Smooth muscle cell (in vitro differentiated cells): ENCODE results near the gene EBI3. TPM values are rescaled to one million over a fixed set of nuclear protein-coding genes. Genes with fewer than 3 reads are reported as not detected.

ENCODE experiments used
- DNase-seq: peaks from one replicate; lab custom pipeline; 2025; ENCODE audit not compliant: unreplicated experiment; lab: John Stamatoyannopoulos, UW
- H2AFZ ChIP-seq: fragments of 200-600 bp; sonication (generic); 2 replicates; pipeline ENCODE4 v1.6.0; 2016; ENCODE audit warnings: antibody characterized with exemption, low read depth, mild to moderate bottlenecking
- H3F3A ChIP-seq: fragments of 200-600 bp; sonication (generic); 2 replicates; pipeline ENCODE4 v1.6.0; 2017; ENCODE audit warnings: antibody characterized with exemption, low read depth
- H3K27ac ChIP-seq: fragments of 200-600 bp; sonication (generic); 2 replicates; pipeline ENCODE4 v1.5.1; 2016; ENCODE audit warnings: low read depth, mild to moderate bottlenecking
- H3K27me3 ChIP-seq: fragments of 200-600 bp; sonication (generic); 2 replicates; pipeline ENCODE4 v1.6.1; 2016; ENCODE audit warnings: low read depth, mild to moderate bottlenecking
- H3K36me3 ChIP-seq: fragments of 200-600 bp; sonication (generic); 2 replicates; pipeline ENCODE4 v1.5.1; 2016; ENCODE audit warnings: low read depth
- H3K4me1 ChIP-seq: fragments of 200-600 bp; sonication (generic); 2 replicates; pipeline ENCODE4 v1.5.1; 2016; ENCODE audit warnings: low read depth
- H3K4me2 ChIP-seq: fragments of 200-600 bp; sonication (generic); 2 replicates; pipeline ENCODE4 v1.6.0; 2016; ENCODE audit warnings: mild to moderate bottlenecking
- H3K4me3 ChIP-seq: fragments of 200-600 bp; sonication (generic); 2 replicates; pipeline ENCODE4 v1.5.1; 2016; ENCODE audit warnings: mild to moderate bottlenecking
- H3K79me2 ChIP-seq: fragments of 200-600 bp; sonication (generic); 2 replicates; pipeline ENCODE4 v1.6.0; 2016; ENCODE audit warnings: low read depth, mild to moderate bottlenecking
- H3K9ac ChIP-seq: fragments of 200-600 bp; sonication (generic); 2 replicates; pipeline ENCODE4 v1.6.0; 2016; ENCODE audit warnings: low read depth
- H3K9me3 ChIP-seq: fragments of 200-600 bp; sonication (generic); replicated peaks from 2 replicates; pipeline ENCODE4 v1.5.1; 2016; ENCODE audit warnings: low read depth
- H4K20me1 ChIP-seq: fragments of 200-600 bp; sonication (generic); 2 replicates; pipeline ENCODE4 v1.6.0; 2016; ENCODE audit warnings: low read depth
- WGBS: methylation state at CpG from one replicate; pipeline ENCODE4 v1.1.7; 2016; ENCODE audit warnings: low lambda C conversion rate; 5-methylcytosine and 5-hydroxymethylcytosine counted together
- polyA plus RNA-seq: library from polyadenylated mRNA; unstranded; fragments of >200 nt; fragmentation: Nextera tagmentation; extraction: Ambion mirVana; gene quantifications from 2 replicates; pipeline ENCODE4 v1.2.1, GENCODE V29; 2016
- total RNA-seq: library from RNA; depleted of rRNA; stranded (reverse); fragments of >200 nt; gene quantifications from 2 replicates; pipeline ENCODE4 v1.2.3, GENCODE V29; 2014
- TF ChIP-seq, protein P1 (sequence below): fragments of 200-600 bp; sonication (generic); IDR thresholded peaks from 2 replicates; pipeline ENCODE4 v1.5.1; 2017; ENCODE audit warnings: borderline replicate concordance, mild to moderate bottlenecking, antibody characterized with exemption; ENCODE audit not compliant: insufficient read depth, poor library complexity, severe bottlenecking

Gene EBI3
- 0.18 and 0.40 TPM in 2 replicates for total RNA-seq
- 3.3 and 3.9 TPM in 2 replicates for polyA plus RNA-seq

GRCh38 chr19:4229179-4229931, at the start of gene EBI3:
Gene EBI3 (plus strand): TSS chr19:4229523. CDS start chr19:4229551, 28 bp downstream.
- Histone ChIP-seq H3K4me3 (no peak within 1 kb of the TSS), H3K79me2 (no peaks in the 10 kb centered on the region), H3K27me3 (no peaks in the 10 kb centered on the region), H3K36me3 (no peaks in the 10 kb centered on the region), H3K4me2 (peak within 1 kb of the TSS; percentile 69), H4K20me1 (no peaks in the 10 kb centered on the region), H3K27ac (peak within 1 kb of the TSS; percentile 54), H3K4me1 (no peaks in the 10 kb centered on the region), H2AFZ (peak within 1 kb of the TSS; percentile 89), H3K9me3 (no peaks in the 10 kb centered on the region), H3F3A (peaks cover 3% of the 10 kb centered on the region), H3K9ac (peak within 1 kb of the TSS; percentile 31)
- DNase-seq = peak; percentile 32
- 41% methylated on average over 14 of the region's 19 CpGs for WGBS
- TF ChIP-seq, protein P1, sequence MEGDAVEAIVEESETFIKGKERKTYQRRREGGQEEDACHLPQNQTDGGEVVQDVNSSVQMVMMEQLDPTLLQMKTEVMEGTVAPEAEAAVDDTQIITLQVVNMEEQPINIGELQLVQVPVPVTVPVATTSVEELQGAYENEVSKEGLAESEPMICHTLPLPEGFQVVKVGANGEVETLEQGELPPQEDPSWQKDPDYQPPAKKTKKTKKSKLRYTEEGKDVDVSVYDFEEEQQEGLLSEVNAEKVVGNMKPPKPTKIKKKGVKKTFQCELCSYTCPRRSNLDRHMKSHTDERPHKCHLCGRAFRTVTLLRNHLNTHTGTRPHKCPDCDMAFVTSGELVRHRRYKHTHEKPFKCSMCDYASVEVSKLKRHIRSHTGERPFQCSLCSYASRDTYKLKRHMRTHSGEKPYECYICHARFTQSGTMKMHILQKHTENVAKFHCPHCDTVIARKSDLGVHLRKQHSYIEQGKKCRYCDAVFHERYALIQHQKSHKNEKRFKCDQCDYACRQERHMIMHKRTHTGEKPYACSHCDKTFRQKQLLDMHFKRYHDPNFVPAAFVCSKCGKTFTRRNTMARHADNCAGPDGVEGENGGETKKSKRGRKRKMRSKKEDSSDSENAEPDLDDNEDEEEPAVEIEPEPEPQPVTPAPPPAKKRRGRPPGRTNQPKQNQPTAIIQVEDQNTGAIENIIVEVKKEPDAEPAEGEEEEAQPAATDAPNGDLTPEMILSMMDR = no peak

DNA sequence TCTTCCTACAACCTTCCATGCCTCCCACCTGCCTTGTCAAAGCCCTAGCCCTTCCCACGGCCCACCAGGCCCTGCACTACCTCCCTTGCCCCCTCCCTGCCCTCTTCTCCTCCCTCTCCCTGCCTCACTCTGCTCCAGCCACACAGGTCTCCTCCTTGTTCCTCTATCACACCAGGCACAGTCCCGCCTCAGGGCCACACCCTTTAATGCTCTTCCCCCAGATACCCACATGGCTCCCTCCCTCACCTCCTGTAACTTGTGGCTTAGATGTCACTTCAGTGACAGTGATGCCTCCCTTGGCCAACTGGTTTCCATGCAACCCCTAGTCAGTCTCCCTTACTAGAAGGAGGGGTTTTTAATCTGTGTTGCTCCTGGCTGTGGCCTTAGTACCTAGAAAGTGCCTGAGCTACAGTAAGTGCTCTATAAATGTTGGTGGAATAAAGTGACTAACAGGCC, 48.2 kb upstream of the EBI3 start:
- DNase-seq = no peak
- no peak overlapping the region for H2AFZ ChIP-seq
- H3K9me3 ChIP-seq = no peaks in the 10 kb centered on the region
- H3K79me2 ChIP-seq = peaks cover 13% of the 10 kb centered on the region
- no peaks in the 10 kb centered on the region for H3K27me3 ChIP-seq
- WGBS = 100% methylated on average over 1 of the region's 2 CpGs
- H3K9ac ChIP-seq = no peak overlapping the region
- TF ChIP-seq, protein P1 = no peak
- H4K20me1 ChIP-seq = peaks cover 12% of the 10 kb centered on the region
- H3F3A ChIP-seq = no peaks in the 10 kb centered on the region
- H3K4me1 ChIP-seq = peaks cover 5% of the 10 kb centered on the region
- no peaks in the 10 kb centered on the region for H3K36me3 ChIP-seq
- peak overlapping the region; percentile 100 for H3K4me2 ChIP-seq
- H3K4me3 ChIP-seq = peak overlapping the region; percentile 96
- no peak overlapping the region for H3K27ac ChIP-seq

DNA sequence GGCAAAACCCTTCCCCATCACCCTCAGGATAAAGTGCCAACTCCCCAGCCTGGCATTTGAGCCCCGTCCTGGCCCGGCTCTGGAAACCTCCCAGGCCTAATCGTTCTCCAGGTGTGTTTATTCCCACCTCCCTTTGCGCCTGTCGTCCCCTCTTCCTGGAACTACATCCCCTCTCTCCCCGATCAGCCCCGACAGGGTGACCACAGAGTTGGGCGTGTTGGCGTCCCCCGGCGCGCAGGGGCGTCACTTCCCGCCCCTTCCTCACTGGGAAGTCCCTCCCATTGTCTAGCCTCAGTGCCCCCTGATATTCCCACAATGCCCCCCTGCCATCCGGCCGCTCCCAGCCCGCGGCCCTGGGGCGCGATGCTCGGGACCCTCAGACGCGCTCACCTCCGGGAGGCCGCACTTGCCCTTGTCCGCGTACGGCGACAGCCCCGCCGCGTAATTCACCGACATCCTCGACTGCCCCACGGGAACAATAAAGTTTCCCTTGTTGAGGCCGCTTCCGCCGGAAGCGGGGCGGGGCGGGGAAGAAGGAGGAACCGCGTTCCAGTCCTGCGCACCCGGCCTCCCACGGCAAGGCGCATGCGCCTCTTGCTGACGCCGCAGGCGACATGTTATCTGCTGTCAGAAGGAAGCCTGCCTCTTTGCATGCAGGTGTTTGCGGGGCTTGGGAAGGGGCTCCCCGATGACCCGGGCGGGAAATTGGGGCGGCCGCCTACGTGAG, 47.1 kb upstream of the EBI3 start, which contains the start of the genes ANKRD24 and SIRT6:
ANKRD24 (plus strand) TSS at position 606 of the 727 bp plus-strand sequence. CDS start 3,737 bp downstream, outside the sequence.
SIRT6 (minus strand) TSS at position 480 of the 727 bp plus-strand sequence; CDS start at position 456, 24 bp downstream.
- no peaks in the 10 kb centered on the region for H3K36me3 ChIP-seq
- peak within 1 kb of the TSS; percentile 49 for H3K27ac ChIP-seq
- TF ChIP-seq, protein P1 = no peak
- peaks cover 5% of the 10 kb centered on the region for H3K4me1 ChIP-seq
- peak within 1 kb of the TSS; percentile 100 for H3K4me2 ChIP-seq
- peak within 1 kb of the TSS; percentile 98 for H2AFZ ChIP-seq
- H3K9me3 ChIP-seq = no peaks in the 10 kb centered on the region
- H3K9ac ChIP-seq = peak within 1 kb of the TSS; percentile 95
- no peaks in the 10 kb centered on the region for H3F3A ChIP-seq
- peaks cover 9% of the 10 kb centered on the region for H4K20me1 ChIP-seq
- no peaks in the 10 kb centered on the region for H3K27me3 ChIP-seq
- H3K4me3 ChIP-seq = peak within 1 kb of the TSS; percentile 96
- H3K79me2 ChIP-seq = peaks cover 13% of the 10 kb centered on the region
- DNase-seq = peak; percentile 78
- WGBS = 1% methylated on average over 58 of the region's 58 CpGs
